ENCODE measurements around the gene FLT1.

DNA sequence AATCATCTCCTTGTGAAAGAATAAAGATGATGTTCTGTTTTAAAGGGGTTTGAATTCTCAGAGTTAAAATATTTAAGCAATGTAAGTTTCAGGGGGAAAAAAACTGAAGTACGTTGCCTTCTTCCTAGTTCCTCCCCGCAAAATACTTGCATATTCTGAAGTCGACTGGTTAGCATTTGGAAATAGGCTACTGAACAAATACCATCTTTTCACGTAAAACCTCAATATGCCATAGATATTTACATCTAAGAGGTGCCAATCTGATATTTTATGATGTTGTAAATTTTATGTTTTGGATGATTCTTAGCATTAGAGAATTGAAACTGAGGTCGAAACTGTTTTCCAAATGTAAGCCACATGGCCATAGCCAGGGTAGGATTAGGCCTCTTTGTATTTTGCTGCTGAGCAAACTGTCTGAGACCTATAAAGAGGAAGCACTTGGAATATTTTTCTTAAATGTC is 138.3 kb downstream of the FLT1 start:
- no peak for TF ChIP-seq CTBP1 (IDR thresholded peaks at IDR 0.05; ENCODE audit: borderline replicate concordance)
- no peak for TF ChIP-seq LEF1 (IDR thresholded peaks at IDR 0.05; ENCODE audit: borderline replicate concordance)
- no peak for TF ChIP-seq SP1 (IDR thresholded peaks at IDR 0.05)
- no peak for TF ChIP-seq HDGF (IDR thresholded peaks at IDR 0.05; ENCODE audit: borderline replicate concordance)
- no peak for TF ChIP-seq BHLHE40 (IDR thresholded peaks at IDR 0.05; ENCODE audit: borderline replicate concordance)
- TF ChIP-seq FOXM1 (IDR thresholded peaks at IDR 0.05; ENCODE audit: borderline replicate concordance), result no peak
- TF ChIP-seq ZNF384 (IDR thresholded peaks at IDR 0.05), result no peak
- TF ChIP-seq FOXK2 (IDR thresholded peaks at IDR 0.05), result no peak
- TF ChIP-seq FOXA1 (IDR thresholded peaks at IDR 0.05), result no peak
- no peak for TF ChIP-seq ELF4 (IDR thresholded peaks at IDR 0.05)
- no peak for TF ChIP-seq NFRKB (IDR thresholded peaks at IDR 0.05)
- TF ChIP-seq, protein P1, sequence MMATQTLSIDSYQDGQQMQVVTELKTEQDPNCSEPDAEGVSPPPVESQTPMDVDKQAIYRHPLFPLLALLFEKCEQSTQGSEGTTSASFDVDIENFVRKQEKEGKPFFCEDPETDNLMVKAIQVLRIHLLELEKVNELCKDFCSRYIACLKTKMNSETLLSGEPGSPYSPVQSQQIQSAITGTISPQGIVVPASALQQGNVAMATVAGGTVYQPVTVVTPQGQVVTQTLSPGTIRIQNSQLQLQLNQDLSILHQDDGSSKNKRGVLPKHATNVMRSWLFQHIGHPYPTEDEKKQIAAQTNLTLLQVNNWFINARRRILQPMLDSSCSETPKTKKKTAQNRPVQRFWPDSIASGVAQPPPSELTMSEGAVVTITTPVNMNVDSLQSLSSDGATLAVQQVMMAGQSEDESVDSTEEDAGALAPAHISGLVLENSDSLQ (IDR thresholded peaks at IDR 0.05), result no peak
- no peak for TF ChIP-seq L3MBTL2 (conservative IDR thresholded peaks at IDR 0.05)
